ENCODE data around the gene GPI. TPM values are rescaled to one million over a fixed set of nuclear protein-coding genes. Genes with fewer than 3 reads are reported as not detected.

Gene GPI
- total and polyA plus RNA-seq, 2 of the 8 experiments (the other 6 are each of a cell fraction or from before 2014, with no cell fraction given): 171 to 360 TPM

GRCh38 chr19:34436716-34437115 lies 71.7 kb downstream of the GPI start:
- ChIA-PET POLR2A (ENCODE audit: partially characterized antibody) (interaction anchor here (0.6 to 2.0 kb wide), 5 partner anchors 15 to 40 kb away, joined by 3 to 5 read pairs (median 3); no protein-coding TSS in a partner anchor), CTCF (ENCODE audit: partially characterized antibody) (no interaction called here)
- H3K4me2 ChIP-seq (ENCODE audit: insufficient read depth in 1 of 2, low read depth in 2 of 2, low read length in 2 of 2): no peak overlapping the region
- H4K20me1 ChIP-seq (replicated peaks in 1 of 2; ENCODE audit: control insufficient read depth in 1 of 2, insufficient read depth in 2 of 2, low read length in 2 of 2): peaks cover 4 to 5% of the 10 kb centered on the region in 2 experiments
- peaks cover 16 to 88% (median 51%) of the 10 kb centered on the region in 4 experiments; a peak in 7 of 8 replicates for H3K36me3 ChIP-seq (ENCODE audit: control insufficient read depth in 2 of 4, insufficient read depth in 4 of 4, low read length in 3 of 4)
- no peaks in the 10 kb centered on the region for H3K9me3 ChIP-seq (ENCODE audit: insufficient read depth in 2 of 2, low read depth in 1 of 2, low read length in 1 of 2)
- no peak overlapping the region for H4K91ac ChIP-seq (replicated peaks; ENCODE audit: insufficient read length, low read length)
- no peak overlapping the region for H3K9ac ChIP-seq (replicated peaks in 1 of 4; ENCODE audit: extremely low read depth in 1 of 4, low read depth in 3 of 4, low read length in 3 of 4)
- WGBS, 2 experiments (ENCODE audit: extremely low coverage in 1 of 2, insufficient coverage in 1 of 2, insufficient read length in 1 of 2, insufficient replicate concordance in 2 of 2, low coverage in 1 of 2, low lambda C conversion rate in 2 of 2, missing lambda C conversion rate in 1 of 2): 86% methylated on average over 3 of the region's 3 CpGs; no CpG with 5 or more reads in 1 of the 2 experiments
- H4K8ac ChIP-seq (ENCODE audit: extremely low read depth, insufficient read depth, low read length): no peak overlapping the region
- FAIRE-seq: no peak
- H2BK5ac ChIP-seq (ENCODE audit: low read depth, low read length): no peak overlapping the region
- H3K23ac ChIP-seq (ENCODE audit: insufficient read length): no peak overlapping the region
- no peak overlapping the region for H3K27ac ChIP-seq (ENCODE audit: low read depth, low read length)
- no peaks in the 10 kb centered on the region for H3K4me1 ChIP-seq (replicated peaks in 1 of 4; ENCODE audit: control insufficient read depth in 3 of 4, insufficient read depth in 4 of 4, low read length in 3 of 4)
- no peak overlapping the region for H2BK120ac ChIP-seq (replicated peaks; ENCODE audit: low read depth, low read length)
- H2AFZ ChIP-seq (ENCODE audit: low read length): no peak overlapping the region
- no peak overlapping the region for H3K56ac ChIP-seq (replicated peaks; ENCODE audit: insufficient read length, low read depth, low read length)
- no peak overlapping the region for H2AK5ac ChIP-seq (ENCODE audit: low read depth, low read length)
- no peaks in the 10 kb centered on the region for H3K27me3 ChIP-seq (replicated peaks in 1 of 4; ENCODE audit: control insufficient read depth in 3 of 4, extremely low read depth in 1 of 4, insufficient read depth in 3 of 4, low read length in 3 of 4)
- no peak overlapping the region for H3K4me3 ChIP-seq (ENCODE audit: extremely low read depth in 1 of 4, insufficient read depth in 2 of 4, low read depth in 3 of 4, low read length in 4 of 4)
- H2BK20ac ChIP-seq (ENCODE audit: low read length): no peak overlapping the region
- no peak overlapping the region for H3K4ac ChIP-seq (replicated peaks; ENCODE audit: insufficient read length, low read depth, low read length)
- H3K18ac ChIP-seq (ENCODE audit: extremely low read depth, low read length): no peak overlapping the region
- peaks cover 4% of the 10 kb centered on the region for H3K79me1 ChIP-seq (ENCODE audit: low read depth, low read length)
- H3K79me2 ChIP-seq (ENCODE audit: control insufficient read depth in 1 of 2, insufficient read depth in 2 of 2, low read length in 2 of 2): peaks cover 11 to 69% of the 10 kb centered on the region in 2 experiments
- no peak overlapping the region for H3K14ac ChIP-seq (ENCODE audit: insufficient read length)
- no peak overlapping the region for H4K5ac ChIP-seq (ENCODE audit: insufficient read length, low read depth, low read length)
- no peak overlapping the region for H2BK12ac ChIP-seq (ENCODE audit: low read depth, low read length)
- H3K23me2 ChIP-seq (ENCODE audit: low read depth, low read length): no peaks in the 10 kb centered on the region
- DNase-seq (ENCODE audit: low read depth in 1 of 2, low spot score in 2 of 2): no peak
- no peak overlapping the region for H2BK15ac ChIP-seq (ENCODE audit: low read length)
- TF ChIP-seq EZH2 (IDR thresholded peaks at IDR 0.05; ENCODE audit: low read depth, low read length, severe bottlenecking) (no peak), ATF2 (IDR thresholded peaks at IDR 0.05; ENCODE audit: low read length) (no peak), MAFK (IDR thresholded peaks at IDR 0.05; ENCODE audit: low read depth, low read length) (no peak), ATF3 (IDR thresholded peaks at IDR 0.05; ENCODE audit: insufficient read depth, low read depth, low read length) (no peak), CTBP2 (IDR thresholded peaks at IDR 0.05; ENCODE audit: borderline replicate concordance, insufficient read depth, insufficient read length, low read length) (no peak), TEAD4 (IDR thresholded peaks at IDR 0.05; ENCODE audit: low read depth, low read length) (no peak), SAP30 (IDR thresholded peaks at IDR 0.05; ENCODE audit: insufficient read depth, insufficient replicate concordance, low read length) (no peak)
